Activated CD8-positive, alpha-beta memory T cell treated with anti-CD3 and anti-CD28 coated beads, Interleukin-2, amount 50 U/mL, for 24 hours (primary cell): Measurements from ENCODE around the gene RPL35A.
"Not testable (repeated sequence)": the region's sequence is repeated elsewhere in the genome, so short reads cannot be mapped to it uniquely, and the experiment has no call there.

Source experiments
- DNase-seq: peaks from one replicate; pipeline ENCODE4 v3.0.0-alpha.2; 2020; ENCODE audit errors: extremely low read depth

RPL35A gene

GRCh38 chr3:197949778-197950676 is at the start of gene RPL35A:
Gene RPL35A (plus strand): TSS chr3:197950190. CDS start chr3:197950968, 778 bp downstream.
- DNase-seq, result peak; percentile 58

GRCh38 chr3:197901626-197902025 is 48.4 kb upstream of the RPL35A start:
- DNase-seq, result no peak

- DNase-seq, result peak; percentile 66
These were observed 43.8 kb upstream of the RPL35A start for GRCh38 chr3:197906023-197906849.

GRCh38 chr3:197906850-197907187 is 43.2 kb upstream of the RPL35A start:
- DNase-seq, result no peak

- DNase-seq, result no peak
These were observed 42.8 kb upstream of the RPL35A start for GRCh38 chr3:197907196-197907595.

- not testable (repeated sequence) for DNase-seq
These were observed 41.4 kb upstream of the RPL35A start for GRCh38 chr3:197908550-197908949.

- DNase-seq, result no peak
These were observed 40.9 kb upstream of the RPL35A start for GRCh38 chr3:197908957-197909701.

GRCh38 chr3:197912741-197913476 is 37.1 kb upstream of the RPL35A start:
- DNase-seq, result no peak

GRCh38 chr3:197913641-197914380 is 36.2 kb upstream of the RPL35A start:
- DNase-seq, result no peak

GRCh38 chr3:197921429-197922275 is 28.3 kb upstream of the RPL35A start:
- not testable (repeated sequence) for DNase-seq

- no peak for DNase-seq
These were observed 23.6 kb upstream of the RPL35A start for GRCh38 chr3:197926418-197926817.

GRCh38 chr3:197927578-197927977 is 22.4 kb upstream of the RPL35A start:
- not testable (repeated sequence) for DNase-seq

- DNase-seq, result no peak
These were observed 13.1 kb upstream of the RPL35A start for GRCh38 chr3:197936819-197937384.

GRCh38 chr3:197940745-197941384 is 9.1 kb upstream of the RPL35A start:
- DNase-seq, result no peak

- no peak for DNase-seq
These were observed 6.9 kb upstream of the RPL35A start for GRCh38 chr3:197942956-197943556.

GRCh38 chr3:197949191-197949777 is 706 bp upstream of the RPL35A start:
- no peak for DNase-seq

- no peak for DNase-seq
These were observed 679 bp downstream of the RPL35A start for GRCh38 chr3:197950677-197951061.

GRCh38 chr3:197951392-197951990 is 1.5 kb downstream of the RPL35A start:
- no peak for DNase-seq
